ENCODE data around the gene MOSPD2. TPM values are rescaled to one million over a fixed set of nuclear protein-coding genes. Genes with fewer than 3 reads are reported as not detected.

MOSPD2 gene
- total RNA-seq (2022; extraction: Qiagen RNA extraction), result 7.6 to 10.5 TPM (median 9.6 TPM) in 5 replicates

DNA sequence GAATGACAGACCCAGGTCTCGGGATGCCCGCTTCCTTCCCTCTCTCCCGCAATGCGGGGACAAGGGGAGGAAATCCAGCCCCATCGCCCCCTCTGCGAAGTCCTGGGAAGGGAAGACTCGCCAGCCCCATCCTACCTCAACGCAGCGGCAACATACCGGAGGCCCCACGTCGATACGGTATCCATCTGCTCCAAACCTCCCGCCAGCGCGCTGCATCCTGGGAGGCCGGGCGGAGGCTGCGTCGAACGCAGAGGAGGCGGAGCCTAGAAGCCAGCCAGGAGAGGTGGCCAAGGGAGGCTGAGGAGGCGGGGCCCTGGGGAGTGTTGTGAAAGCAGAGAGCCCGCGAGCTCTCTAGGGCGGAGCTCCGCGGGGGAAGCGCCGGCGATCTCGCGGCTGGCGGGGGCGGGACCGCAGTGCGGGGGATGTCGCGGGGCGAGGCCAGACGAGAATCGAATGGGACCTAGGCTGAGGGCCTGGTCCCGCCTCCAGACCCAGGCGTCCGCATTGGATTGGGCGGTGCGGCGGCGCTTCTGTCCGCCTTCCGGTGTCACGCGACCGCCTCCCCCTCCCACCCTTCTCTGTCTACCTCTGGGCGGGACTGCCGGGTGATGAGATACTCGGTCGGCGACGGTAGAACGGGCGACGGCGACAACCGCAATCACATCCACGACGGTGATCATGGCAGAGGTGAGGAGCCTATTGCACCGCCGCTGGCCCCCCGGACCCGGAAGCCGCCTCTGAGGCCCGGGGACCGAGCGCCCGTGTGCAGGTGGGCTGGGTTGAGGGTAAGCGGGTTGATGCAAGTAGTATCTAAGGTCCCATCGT, at the start of gene MOSPD2, which contains the start of gene FANCB:
TSS of gene MOSPD2 (plus strand) at position 571 of the 825 bp plus-strand sequence. CDS start at position 679, 108 bp downstream.
TSS of gene FANCB (minus strand) at position 219 of the 825 bp plus-strand sequence. CDS start 7,559 bp downstream, outside the sequence.

Other genes with a start within 250 kb of the MOSPD2 start
- 3.0 to 3.5 TPM (median 3.4 TPM) in 5 replicates for gene FANCB, start 352 bp upstream of the MOSPD2 start, total RNA-seq (2022; extraction: Qiagen RNA extraction)